Measurements from ENCODE around the gene MKI67.
A peak's percentile ranks its signal among the peaks of the same experiment; 100 is the strongest.

Gene MKI67

DNA sequence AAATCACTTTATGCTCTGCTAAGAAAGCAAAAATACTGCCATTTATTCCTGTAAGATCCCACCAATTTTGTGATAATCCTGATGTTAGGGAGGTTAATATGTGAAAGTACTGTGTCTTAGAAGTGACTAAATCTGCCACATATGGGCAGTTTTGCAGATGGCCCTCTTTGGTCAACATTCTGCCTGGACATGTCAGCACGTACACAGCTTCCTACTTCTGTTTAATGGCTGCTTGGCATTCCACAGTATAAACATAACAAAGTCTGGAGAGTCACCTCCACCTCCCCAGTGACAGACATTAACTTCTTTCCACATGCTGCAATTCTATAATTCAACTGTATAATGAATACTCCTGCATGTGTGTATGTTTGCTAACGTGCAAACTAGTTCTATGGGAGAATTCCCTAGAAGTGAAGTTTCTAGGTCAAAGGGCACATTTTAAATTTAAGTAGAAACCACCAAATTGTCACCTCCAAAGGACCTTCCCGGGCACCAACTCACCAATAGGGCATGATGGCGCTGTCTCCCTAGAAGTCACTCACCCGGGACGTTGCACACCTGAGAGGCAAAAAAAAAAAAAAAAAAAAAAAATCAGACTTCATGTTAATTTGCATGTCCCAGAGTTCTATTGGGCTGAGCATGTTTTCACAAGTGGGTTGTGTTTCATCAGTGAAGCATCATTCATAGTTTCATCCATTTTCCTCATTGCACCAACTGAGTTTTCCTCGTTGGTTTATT, 38.9 kb downstream of the MKI67 start:
- no peak overlapping the region for H3K27ac ChIP-seq (ENCODE audit: poor library complexity, severe bottlenecking)
- no peaks in the 10 kb centered on the region for H3K9me3 ChIP-seq (ENCODE audit: severe bottlenecking)
- no peaks in the 10 kb centered on the region for H3K4me1 ChIP-seq (ENCODE audit: insufficient read depth, poor library complexity, severe bottlenecking)
- DNase-seq (ENCODE audit: low spot score) (no peak), ATAC-seq (ENCODE audit: low read depth) (no peak)
- no peaks in the 10 kb centered on the region for H3K27me3 ChIP-seq (ENCODE audit: insufficient read depth, poor library complexity, severe bottlenecking)
- H3K36me3 ChIP-seq (ENCODE audit: low read depth): peaks cover 9% of the 10 kb centered on the region
- TF ChIP-seq, protein P1, sequence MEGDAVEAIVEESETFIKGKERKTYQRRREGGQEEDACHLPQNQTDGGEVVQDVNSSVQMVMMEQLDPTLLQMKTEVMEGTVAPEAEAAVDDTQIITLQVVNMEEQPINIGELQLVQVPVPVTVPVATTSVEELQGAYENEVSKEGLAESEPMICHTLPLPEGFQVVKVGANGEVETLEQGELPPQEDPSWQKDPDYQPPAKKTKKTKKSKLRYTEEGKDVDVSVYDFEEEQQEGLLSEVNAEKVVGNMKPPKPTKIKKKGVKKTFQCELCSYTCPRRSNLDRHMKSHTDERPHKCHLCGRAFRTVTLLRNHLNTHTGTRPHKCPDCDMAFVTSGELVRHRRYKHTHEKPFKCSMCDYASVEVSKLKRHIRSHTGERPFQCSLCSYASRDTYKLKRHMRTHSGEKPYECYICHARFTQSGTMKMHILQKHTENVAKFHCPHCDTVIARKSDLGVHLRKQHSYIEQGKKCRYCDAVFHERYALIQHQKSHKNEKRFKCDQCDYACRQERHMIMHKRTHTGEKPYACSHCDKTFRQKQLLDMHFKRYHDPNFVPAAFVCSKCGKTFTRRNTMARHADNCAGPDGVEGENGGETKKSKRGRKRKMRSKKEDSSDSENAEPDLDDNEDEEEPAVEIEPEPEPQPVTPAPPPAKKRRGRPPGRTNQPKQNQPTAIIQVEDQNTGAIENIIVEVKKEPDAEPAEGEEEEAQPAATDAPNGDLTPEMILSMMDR (IDR thresholded peaks at IDR 0.05; ENCODE audit: poor library complexity, severe bottlenecking): no peak
- H3K4me3 ChIP-seq (ENCODE audit: severe bottlenecking): no peak overlapping the region

DNA sequence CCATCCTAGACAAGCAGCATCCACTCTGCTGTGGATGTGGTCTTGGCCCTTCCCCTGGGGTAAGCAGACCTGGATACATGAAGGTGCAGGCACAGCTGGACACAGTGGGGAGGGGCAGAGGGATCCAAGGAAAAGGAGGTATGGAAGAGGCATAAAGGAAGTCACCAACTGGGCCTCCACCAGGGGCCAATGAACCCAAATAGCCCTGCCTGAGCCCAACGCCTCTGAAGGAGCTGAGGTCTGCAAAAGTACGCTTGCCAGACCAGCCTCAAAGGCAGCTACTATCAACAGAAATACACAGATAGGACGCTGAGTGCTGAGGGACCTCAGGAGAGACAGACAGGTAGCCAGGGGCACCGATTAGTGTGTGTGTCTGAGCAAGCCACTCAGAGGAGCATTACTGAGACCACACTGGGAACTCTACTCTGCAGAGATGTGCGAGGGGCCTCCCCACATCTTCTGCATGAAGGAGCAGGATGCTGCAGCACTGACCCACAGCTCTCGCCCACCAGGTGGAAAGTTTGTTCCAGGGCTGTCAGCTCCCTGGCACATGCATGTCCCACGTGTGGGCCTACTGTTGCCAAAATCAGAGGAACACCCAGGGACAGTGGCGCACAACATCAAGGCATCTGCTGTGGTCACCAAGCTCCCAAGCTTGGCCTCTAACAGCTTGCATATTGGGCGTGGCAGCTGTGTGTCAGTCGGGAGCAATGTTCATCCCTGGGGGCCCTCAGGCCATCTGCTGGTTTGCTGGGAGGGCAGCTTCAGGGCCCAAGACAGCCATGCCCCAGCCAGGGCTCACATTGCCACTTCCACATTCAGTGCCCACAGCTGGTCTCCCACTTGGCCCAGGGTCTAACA, 40.0 kb downstream of the MKI67 start:
- Histone ChIP-seq H3K4me3 (ENCODE audit: severe bottlenecking) (no peak overlapping the region), H3K4me1 (ENCODE audit: insufficient read depth, poor library complexity, severe bottlenecking) (no peaks in the 10 kb centered on the region), H3K9me3 (ENCODE audit: severe bottlenecking) (no peaks in the 10 kb centered on the region), H3K27me3 (ENCODE audit: insufficient read depth, poor library complexity, severe bottlenecking) (no peaks in the 10 kb centered on the region), H3K36me3 (ENCODE audit: low read depth) (peaks cover 9% of the 10 kb centered on the region), H3K27ac (ENCODE audit: poor library complexity, severe bottlenecking) (no peak overlapping the region)
- ATAC-seq (ENCODE audit: low read depth) (peak; percentile 50), DNase-seq (ENCODE audit: low spot score) (no peak)
- TF ChIP-seq, protein P1 (IDR thresholded peaks at IDR 0.05; ENCODE audit: poor library complexity, severe bottlenecking): no peak

DNA sequence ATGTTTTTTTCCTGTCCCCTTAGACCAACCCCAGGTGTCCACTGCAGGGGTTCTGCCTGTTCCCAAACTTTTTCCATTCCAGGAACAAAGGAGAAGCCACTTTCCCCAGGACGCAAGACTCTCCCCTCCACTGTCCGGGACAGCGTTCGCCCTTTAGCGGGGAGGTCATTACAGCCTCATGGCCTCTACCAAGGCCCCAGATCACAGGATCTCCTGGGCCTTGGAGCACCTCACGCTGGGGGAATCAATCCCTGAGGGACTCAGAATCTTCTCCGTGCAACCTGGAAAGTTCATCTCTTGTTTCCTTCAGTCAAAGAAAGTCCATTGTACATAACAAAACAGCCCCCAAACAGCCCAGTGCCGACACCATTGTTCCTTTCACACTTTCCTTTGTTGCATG, 41.2 kb downstream of the MKI67 start:
- Histone ChIP-seq H3K4me1 (ENCODE audit: insufficient read depth, poor library complexity, severe bottlenecking) (no peaks in the 10 kb centered on the region), H3K27ac (ENCODE audit: poor library complexity, severe bottlenecking) (no peak overlapping the region), H3K36me3 (ENCODE audit: low read depth) (peaks cover 10% of the 10 kb centered on the region), H3K27me3 (ENCODE audit: insufficient read depth, poor library complexity, severe bottlenecking) (no peaks in the 10 kb centered on the region), H3K4me3 (ENCODE audit: severe bottlenecking) (no peak overlapping the region), H3K9me3 (ENCODE audit: severe bottlenecking) (no peaks in the 10 kb centered on the region)
- DNase-seq (ENCODE audit: low spot score) (no peak), ATAC-seq (ENCODE audit: low read depth) (no peak)
- TF ChIP-seq, protein P1 (IDR thresholded peaks at IDR 0.05; ENCODE audit: poor library complexity, severe bottlenecking): no peak

DNA sequence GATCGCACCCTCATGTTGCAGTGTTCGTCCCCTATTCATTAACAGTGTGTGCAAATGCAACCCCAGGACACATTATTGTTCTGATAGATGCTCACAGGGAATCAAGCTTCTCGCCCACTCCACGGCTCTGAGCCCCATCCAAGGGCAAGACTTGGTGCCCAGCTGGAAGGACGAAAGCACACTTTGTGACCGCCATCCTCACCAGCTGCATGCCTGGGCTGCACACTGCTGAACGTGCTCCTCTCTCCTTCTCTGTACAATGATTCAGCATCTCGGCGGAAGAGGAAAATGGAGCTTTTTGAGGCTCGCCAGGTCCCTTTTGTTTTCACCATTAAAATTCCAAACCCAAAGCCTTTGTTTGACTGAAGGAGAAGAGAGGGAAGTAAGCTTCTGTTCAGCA, 41.9 kb downstream of the MKI67 start:
- H3K4me1 ChIP-seq (ENCODE audit: insufficient read depth, poor library complexity, severe bottlenecking): no peaks in the 10 kb centered on the region
- TF ChIP-seq, protein P1 (IDR thresholded peaks at IDR 0.05; ENCODE audit: poor library complexity, severe bottlenecking): no peak
- no peak for DNase-seq (ENCODE audit: low spot score)
- H3K27me3 ChIP-seq (ENCODE audit: insufficient read depth, poor library complexity, severe bottlenecking): no peaks in the 10 kb centered on the region
- no peak overlapping the region for H3K4me3 ChIP-seq (ENCODE audit: severe bottlenecking)
- H3K36me3 ChIP-seq (ENCODE audit: low read depth): peaks cover 16% of the 10 kb centered on the region
- ATAC-seq (ENCODE audit: low read depth): no peak
- no peak overlapping the region for H3K27ac ChIP-seq (ENCODE audit: poor library complexity, severe bottlenecking)
- H3K9me3 ChIP-seq (ENCODE audit: severe bottlenecking): no peaks in the 10 kb centered on the region
